A673 (cell line): ENCODE data around the gene MEGF11. TPM values are rescaled to one million over a fixed set of nuclear protein-coding genes. Genes with fewer than 3 reads are reported as not detected.

Experiments used
- BruUV-seq: library from RNA; stranded (reverse); fragments of 400-500 nt; replicated peaks from 2 replicates; lab custom pipeline; 2021; lab: Mats Ljungman, UMichigan
- CTCF ChIA-PET: fragments of 300-600 bp; sonication (Branson Sonifier 250); formaldehyde crosslinking; loops from one replicate; lab custom pipeline; 2022; ENCODE audit warnings: antibody characterized with exemption; lab: Charles Lee
- POLR2A ChIA-PET: fragments of 300-600 bp; sonication (Branson Sonifier 250); formaldehyde crosslinking; loops from one replicate; lab custom pipeline; 2022; ENCODE audit warnings: antibody characterized with exemption; ENCODE audit not compliant: low non-redundant PET; lab: Charles Lee
- DNase-seq: peaks from one replicate; pipeline ENCODE4 v3.0.0-alpha.2; 2015; ENCODE audit warnings: low spot score
- H3K27ac ChIP-seq: fragments of 200-600 bp; sonication (generic); 2 replicates; pipeline ENCODE4 v1.5.1; 2016; ENCODE audit warnings: mixed run types, low read depth, mild to moderate bottlenecking, mixed read lengths, antibody characterized with exemption, low read length; ENCODE audit not compliant: poor library complexity, severe bottlenecking
- H3K27me3 ChIP-seq: fragments of 200-600 bp; sonication (generic); replicated peaks from 2 replicates; pipeline ENCODE4 v1.6.1; 2017; ENCODE audit warnings: mixed run types, low read depth, mild to moderate bottlenecking, mixed read lengths, antibody characterized with exemption, low read length; ENCODE audit not compliant: insufficient read depth, poor library complexity
- H3K36me3 ChIP-seq: fragments of 200-600 bp; sonication (generic); 2 replicates; pipeline ENCODE4 v1.6.1; 2016; ENCODE audit warnings: mixed run types, mild to moderate bottlenecking, mixed read lengths, antibody characterized with exemption, low read length; ENCODE audit not compliant: insufficient read depth, poor library complexity, severe bottlenecking
- H3K4me1 ChIP-seq: fragments of 200-600 bp; sonication (generic); 2 replicates; pipeline ENCODE4 v1.6.1; 2017; ENCODE audit warnings: mixed run types, mild to moderate bottlenecking, mixed read lengths, antibody characterized with exemption, low read length; ENCODE audit not compliant: insufficient read depth, poor library complexity, severe bottlenecking
- H3K4me3 ChIP-seq: fragments of 200-600 bp; sonication (generic); 2 replicates; pipeline ENCODE4 v1.5.1; 2016; ENCODE audit warnings: low read depth, mixed run types, mild to moderate bottlenecking, mixed read lengths, low read length; ENCODE audit not compliant: poor library complexity, severe bottlenecking
- H3K9me3 ChIP-seq: fragments of 200-600 bp; sonication (generic); 2 replicates; pipeline ENCODE4 v1.6.1; 2016; ENCODE audit warnings: mixed run types, low read depth, mild to moderate bottlenecking, mixed read lengths, antibody characterized with exemption, low read length; ENCODE audit not compliant: poor library complexity, severe bottlenecking
- EZH2 ChIP-seq: fragments of 200-600 bp; sonication (generic); IDR thresholded peaks from 2 replicates; pipeline ENCODE4 v1.6.1; 2017; ENCODE audit warnings: borderline replicate concordance, low read depth, mild to moderate bottlenecking, mixed read lengths, antibody characterized with exemption, low read length; ENCODE audit not compliant: poor library complexity, severe bottlenecking
- intact Hi-C: fragments of 100-400 bp; cut with micrococcal nuclease; formaldehyde crosslinking; loops from one replicate; pipeline ENCODE4 v1.10.0; 2022; ENCODE audit not compliant: unreplicated experiment
- total RNA-seq: library from RNA; stranded (reverse); gene quantifications from 2 replicates; pipeline ENCODE4 v1.2.3, GENCODE V29; 2021
- TF ChIP-seq, protein P1 (sequence below): fragments of 300-800, 200-600 bp; sonication (generic); conservative IDR thresholded peaks from 2 replicates; pipeline ENCODE4 v1.5.1; 2017; ENCODE audit warnings: low read depth, mild to moderate bottlenecking, antibody characterized with exemption, low read length, moderate library complexity, mixed read lengths

The MEGF11 gene
- total RNA-seq, 1 experiment from 2014 or later = 0.43 TPM

DNA sequence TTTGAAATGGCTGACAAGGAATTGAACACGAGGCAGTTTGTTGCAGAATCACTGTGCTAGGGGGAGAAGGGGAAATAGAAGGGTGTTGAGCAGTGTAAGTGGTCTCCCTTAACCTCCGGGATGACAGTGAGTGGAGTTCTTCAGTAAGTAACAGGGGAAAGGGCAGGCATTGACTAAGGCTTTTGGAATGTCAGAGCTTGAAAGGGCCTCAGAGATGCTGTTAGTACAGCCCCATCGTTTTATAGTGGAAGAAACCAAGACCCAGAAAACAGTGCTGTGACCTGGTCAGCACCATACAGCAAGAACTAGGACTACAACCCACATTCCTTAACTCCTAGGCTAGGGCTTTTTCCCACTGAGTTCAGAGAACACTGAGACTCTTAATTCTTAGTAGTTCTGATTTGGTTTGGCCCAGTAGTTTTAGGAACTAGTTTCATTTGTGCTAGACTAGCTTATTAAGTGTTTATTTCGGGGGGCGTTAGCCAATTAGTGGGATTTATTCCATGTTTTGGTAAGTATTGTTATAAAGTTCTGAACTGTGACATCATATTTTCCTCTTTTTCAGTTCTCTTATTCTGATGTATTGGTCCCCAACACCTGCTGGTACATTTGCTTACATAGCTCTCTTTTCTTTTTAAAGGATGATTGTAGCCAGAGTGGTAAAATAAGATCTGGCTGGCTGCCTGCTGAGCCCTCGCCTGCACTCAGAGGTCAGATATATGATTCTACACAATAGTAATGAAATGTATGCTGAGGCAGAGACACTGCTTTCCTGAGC is 350.1 kb downstream of the MEGF11 start:
- no peaks in the 10 kb centered on the region for H3K4me1 ChIP-seq
- H3K4me3 ChIP-seq = no peak overlapping the region
- POLR2A ChIA-PET = no interaction called here
- no peak overlapping the region for H3K27ac ChIP-seq
- DNase-seq = no peak
- H3K36me3 ChIP-seq = peaks cover 25% of the 10 kb centered on the region
- CTCF ChIA-PET = no interaction called here
- no peak for TF ChIP-seq EZH2
- TF ChIP-seq, protein P1, sequence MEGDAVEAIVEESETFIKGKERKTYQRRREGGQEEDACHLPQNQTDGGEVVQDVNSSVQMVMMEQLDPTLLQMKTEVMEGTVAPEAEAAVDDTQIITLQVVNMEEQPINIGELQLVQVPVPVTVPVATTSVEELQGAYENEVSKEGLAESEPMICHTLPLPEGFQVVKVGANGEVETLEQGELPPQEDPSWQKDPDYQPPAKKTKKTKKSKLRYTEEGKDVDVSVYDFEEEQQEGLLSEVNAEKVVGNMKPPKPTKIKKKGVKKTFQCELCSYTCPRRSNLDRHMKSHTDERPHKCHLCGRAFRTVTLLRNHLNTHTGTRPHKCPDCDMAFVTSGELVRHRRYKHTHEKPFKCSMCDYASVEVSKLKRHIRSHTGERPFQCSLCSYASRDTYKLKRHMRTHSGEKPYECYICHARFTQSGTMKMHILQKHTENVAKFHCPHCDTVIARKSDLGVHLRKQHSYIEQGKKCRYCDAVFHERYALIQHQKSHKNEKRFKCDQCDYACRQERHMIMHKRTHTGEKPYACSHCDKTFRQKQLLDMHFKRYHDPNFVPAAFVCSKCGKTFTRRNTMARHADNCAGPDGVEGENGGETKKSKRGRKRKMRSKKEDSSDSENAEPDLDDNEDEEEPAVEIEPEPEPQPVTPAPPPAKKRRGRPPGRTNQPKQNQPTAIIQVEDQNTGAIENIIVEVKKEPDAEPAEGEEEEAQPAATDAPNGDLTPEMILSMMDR = no peak
- BruUV-seq = no TSS peak
- intact Hi-C loops = no loop called here
- no peaks in the 10 kb centered on the region for H3K9me3 ChIP-seq
- no peaks in the 10 kb centered on the region for H3K27me3 ChIP-seq

DNA sequence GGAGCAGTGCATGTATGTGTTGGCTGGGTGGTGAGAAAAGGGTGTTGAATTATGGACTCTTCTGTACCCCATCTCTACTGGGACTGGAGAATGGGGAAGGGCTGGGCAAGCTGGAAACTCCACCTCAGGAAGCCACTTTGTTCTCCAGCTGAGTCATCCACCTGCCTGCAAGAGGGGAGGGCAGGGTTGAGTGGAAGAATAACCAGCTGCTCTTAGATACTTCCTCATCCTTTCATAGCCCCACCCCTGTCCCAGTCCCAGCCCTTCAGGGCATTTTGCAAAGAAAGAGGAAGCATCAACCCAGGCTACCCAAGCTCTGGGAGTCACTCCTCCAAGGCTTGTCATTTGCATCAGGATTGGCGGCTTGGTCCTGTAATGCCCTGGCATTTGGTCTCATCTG is 351.2 kb downstream of the MEGF11 start:
- BruUV-seq = no TSS peak
- Histone ChIP-seq H3K9me3 (no peaks in the 10 kb centered on the region), H3K4me3 (no peak overlapping the region), H3K4me1 (no peaks in the 10 kb centered on the region), H3K36me3 (peaks cover 32% of the 10 kb centered on the region), H3K27ac (no peak overlapping the region), H3K27me3 (no peaks in the 10 kb centered on the region)
- intact Hi-C loops = no loop called here
- ChIA-PET POLR2A (no interaction called here), CTCF (no interaction called here)
- DNase-seq = no peak
- TF ChIP-seq EZH2 = no peak
- TF ChIP-seq, protein P1 = no peak

- BruUV-seq = no TSS peak
- Histone ChIP-seq H3K4me3 (no peak overlapping the region), H3K27me3 (no peaks in the 10 kb centered on the region), H3K9me3 (no peaks in the 10 kb centered on the region), H3K27ac (no peak overlapping the region), H3K4me1 (no peaks in the 10 kb centered on the region), H3K36me3 (peaks cover 35% of the 10 kb centered on the region)
- DNase-seq = no peak
- ChIA-PET CTCF (no interaction called here), POLR2A (no interaction called here)
- TF ChIP-seq, protein P1 = no peak
- TF ChIP-seq EZH2 = no peak
- intact Hi-C loops = no loop called here
Observed at GRCh38 chr15:65901836-65902235, 351.7 kb downstream of the MEGF11 start.
